GM21825 (cell line): ENCODE data around the gene KIAA0040.
"Not testable (repeated sequence)": the region's sequence is repeated elsewhere in the genome, so short reads cannot be mapped to it uniquely, and the experiment has no call there.

Experiments used
- ATAC-seq: cut with Tn5 transposase; IDR thresholded peaks from one replicate; pipeline ENCODE4 v1.9.1; 2021; ENCODE audit warnings: mild to moderate bottlenecking, moderate library complexity; ENCODE audit not compliant: unreplicated experiment

The KIAA0040 gene

DNA sequence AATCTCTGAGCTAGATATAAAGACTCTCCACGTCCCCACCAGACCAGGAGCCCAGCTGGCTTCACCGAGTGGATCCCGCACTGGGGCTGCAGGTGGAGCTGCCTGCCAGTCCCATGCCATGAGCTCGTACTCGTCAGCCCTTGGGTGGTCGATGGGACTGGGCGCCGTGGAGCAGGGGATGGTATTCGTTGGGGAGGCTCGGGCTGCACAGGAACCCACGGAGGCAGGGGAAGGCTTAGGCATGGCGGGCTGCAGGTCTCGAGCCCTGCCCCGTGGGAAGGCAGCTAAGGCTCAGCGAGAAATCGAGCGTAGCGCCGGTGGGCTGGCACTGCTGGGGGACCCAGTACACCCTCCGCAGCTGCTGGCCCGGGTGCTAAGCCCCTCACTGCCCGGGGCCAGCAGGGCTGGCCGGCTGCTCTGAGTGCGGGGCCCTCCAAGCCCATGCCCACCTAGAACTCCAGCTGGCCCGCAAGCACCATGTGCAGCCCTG, 84.2 kb downstream of the KIAA0040 start:
- not testable (repeated sequence) for ATAC-seq
